ENCODE results near the gene TSPO.
A peak's percentile ranks its signal among the peaks of the same experiment; 100 is the strongest.
"Not testable (repeated sequence)": the region's sequence is repeated elsewhere in the genome, so short reads cannot be mapped to it uniquely, and the experiment has no call there.

The TSPO gene

GRCh38 chr22:43142880-43143562 is 8.3 kb upstream of the TSPO start, which contains the start of gene MCAT:
MCAT (minus strand) TSS chr22:43143398; CDS start chr22:43143348, 50 bp downstream.
- in situ Hi-C loops (cut with MboI; ENCODE audit: low pct_unique_long_range_greater_than_20kb, low sequenced_read_pairs, unreplicated experiment) = no loop called here
- no peak for TF ChIP-seq CTCF (IDR thresholded peaks at IDR 0.05; ENCODE audit: extremely low read depth, insufficient read depth, missing control alignments)
- peak; percentile 94 for DNase-seq (ENCODE audit: low spot score)

GRCh38 chr22:43144949-43145348 is 6.4 kb upstream of the TSPO start:
- no peak for DNase-seq (ENCODE audit: low spot score)
- in situ Hi-C loops (cut with MboI; ENCODE audit: low pct_unique_long_range_greater_than_20kb, low sequenced_read_pairs, unreplicated experiment) = no loop called here
- TF ChIP-seq CTCF (IDR thresholded peaks at IDR 0.05; ENCODE audit: extremely low read depth, insufficient read depth, missing control alignments) = no peak

- in situ Hi-C loops (cut with MboI; ENCODE audit: low pct_unique_long_range_greater_than_20kb, low sequenced_read_pairs, unreplicated experiment); DNase-seq (ENCODE audit: low spot score): not testable (repeated sequence)
Measured at GRCh38 chr22:43145371-43145770, 6.0 kb upstream of the TSPO start.

- in situ Hi-C loops (cut with MboI; ENCODE audit: low pct_unique_long_range_greater_than_20kb, low sequenced_read_pairs, unreplicated experiment); DNase-seq (ENCODE audit: low spot score): not testable (repeated sequence)
Measured at GRCh38 chr22:43146332-43146731, 5.0 kb upstream of the TSPO start.

- in situ Hi-C loops (cut with MboI; ENCODE audit: low pct_unique_long_range_greater_than_20kb, low sequenced_read_pairs, unreplicated experiment) = no loop called here
- DNase-seq (ENCODE audit: low spot score) = no peak
- TF ChIP-seq CTCF (IDR thresholded peaks at IDR 0.05; ENCODE audit: extremely low read depth, insufficient read depth, missing control alignments) = no peak
Measured at GRCh38 chr22:43147821-43148220, 3.5 kb upstream of the TSPO start.

- in situ Hi-C loops (cut with MboI; ENCODE audit: low pct_unique_long_range_greater_than_20kb, low sequenced_read_pairs, unreplicated experiment) = no loop called here
- no peak for TF ChIP-seq CTCF (IDR thresholded peaks at IDR 0.05; ENCODE audit: extremely low read depth, insufficient read depth, missing control alignments)
- no peak for DNase-seq (ENCODE audit: low spot score)
Measured at GRCh38 chr22:43148581-43148980, 2.8 kb upstream of the TSPO start.

- in situ Hi-C loops (cut with MboI; ENCODE audit: low pct_unique_long_range_greater_than_20kb, low sequenced_read_pairs, unreplicated experiment) = no loop called here
- DNase-seq (ENCODE audit: low spot score) = no peak
Measured at GRCh38 chr22:43150731-43151206, 590 bp upstream of the TSPO start.

More at GRCh38 chr22:43150731-43151206, 590 bp upstream of the TSPO start:
- no peak for TF ChIP-seq CTCF (IDR thresholded peaks at IDR 0.05; ENCODE audit: extremely low read depth, insufficient read depth, missing control alignments)
